ENCODE results near the gene FCHSD1.

DNA sequence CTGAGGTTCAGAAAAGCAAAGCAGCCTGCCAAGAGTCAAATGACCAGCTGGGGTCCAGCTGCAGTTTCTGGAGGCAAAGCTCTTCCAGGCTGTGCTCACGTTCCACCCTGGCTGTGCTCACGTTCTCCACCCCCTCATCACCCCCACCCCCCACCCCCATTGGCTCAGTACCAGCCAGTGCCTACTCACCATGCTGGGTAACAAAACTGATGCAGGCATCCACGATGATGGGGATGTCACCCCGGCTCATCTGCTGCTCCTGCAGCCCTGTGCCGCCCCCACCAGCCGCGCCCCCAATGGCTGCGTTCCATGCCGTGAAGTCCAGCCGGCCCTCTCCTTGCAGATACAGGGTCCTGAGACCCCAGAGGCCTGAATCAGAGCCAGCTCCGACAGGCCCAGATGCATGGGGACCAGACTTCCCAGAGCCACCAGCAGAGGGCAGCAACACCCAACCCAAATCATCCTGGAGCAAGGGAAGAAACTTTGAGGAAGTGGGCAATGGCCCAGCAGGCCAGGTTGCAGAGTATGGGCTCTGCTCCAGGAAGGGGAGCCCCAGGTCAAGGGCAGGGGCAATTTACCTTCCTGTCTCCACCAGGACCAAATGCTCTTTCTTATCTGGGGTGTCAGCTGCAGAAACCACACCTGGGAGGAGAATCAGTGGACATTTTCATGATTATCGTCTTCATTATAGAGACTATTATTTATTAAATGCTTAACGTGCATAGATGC lies 13.7 kb upstream of the FCHSD1 start:
- TF ChIP-seq, protein P1, sequence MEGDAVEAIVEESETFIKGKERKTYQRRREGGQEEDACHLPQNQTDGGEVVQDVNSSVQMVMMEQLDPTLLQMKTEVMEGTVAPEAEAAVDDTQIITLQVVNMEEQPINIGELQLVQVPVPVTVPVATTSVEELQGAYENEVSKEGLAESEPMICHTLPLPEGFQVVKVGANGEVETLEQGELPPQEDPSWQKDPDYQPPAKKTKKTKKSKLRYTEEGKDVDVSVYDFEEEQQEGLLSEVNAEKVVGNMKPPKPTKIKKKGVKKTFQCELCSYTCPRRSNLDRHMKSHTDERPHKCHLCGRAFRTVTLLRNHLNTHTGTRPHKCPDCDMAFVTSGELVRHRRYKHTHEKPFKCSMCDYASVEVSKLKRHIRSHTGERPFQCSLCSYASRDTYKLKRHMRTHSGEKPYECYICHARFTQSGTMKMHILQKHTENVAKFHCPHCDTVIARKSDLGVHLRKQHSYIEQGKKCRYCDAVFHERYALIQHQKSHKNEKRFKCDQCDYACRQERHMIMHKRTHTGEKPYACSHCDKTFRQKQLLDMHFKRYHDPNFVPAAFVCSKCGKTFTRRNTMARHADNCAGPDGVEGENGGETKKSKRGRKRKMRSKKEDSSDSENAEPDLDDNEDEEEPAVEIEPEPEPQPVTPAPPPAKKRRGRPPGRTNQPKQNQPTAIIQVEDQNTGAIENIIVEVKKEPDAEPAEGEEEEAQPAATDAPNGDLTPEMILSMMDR (IDR thresholded peaks at IDR 0.05), result peak; percentile 71 to 91 (median 86)
- TF ChIP-seq POLR2A (IDR thresholded peaks at IDR 0.05), result no peak
